Fibroblast of lung (primary cell): ENCODE results near the gene FHIT.

Source experiments
- EZH2 ChIP-seq: IDR thresholded peaks from 2 replicates; pipeline ENCODE4 v1.5.1; 2012; ENCODE audit warnings: low read length, control low read depth, mild to moderate bottlenecking; ENCODE audit errors: missing control alignments
- TF ChIP-seq, protein P1 (sequence below), 2 donors: IDR thresholded peaks in 1 of 2; conservative IDR thresholded peaks in 1 of 2; 1 replicate in 1 of 2; 2 replicates in 1 of 2; pipeline ENCODE4 v1.5.1; 2011 to 2012; ENCODE audit warnings: low read length in 2 of 2, control low read depth in 1 of 2, inconsistent platforms in 1 of 2, low read depth in 1 of 2, mild to moderate bottlenecking in 1 of 2

DNA sequence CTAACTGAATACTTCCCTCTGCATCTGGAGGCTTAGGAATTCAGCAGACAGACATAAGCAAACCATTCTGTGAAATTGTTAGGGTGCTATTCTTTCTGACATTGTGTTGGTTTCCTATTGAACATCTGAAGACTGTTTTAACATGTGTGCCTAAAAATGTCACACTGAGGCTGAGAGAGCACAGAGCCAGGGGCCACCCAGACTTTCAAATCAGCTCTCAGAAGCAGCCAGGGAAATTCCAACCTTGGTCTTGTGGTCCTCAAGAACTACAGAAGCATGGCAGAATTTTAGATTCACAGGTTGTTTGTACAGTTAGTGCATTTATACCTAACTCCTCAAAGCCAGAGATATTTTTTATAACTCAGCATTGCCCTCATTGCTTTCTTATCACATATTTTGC lies 1272.3 kb downstream of the FHIT start:
- TF ChIP-seq EZH2: no peak
- TF ChIP-seq, protein P1, sequence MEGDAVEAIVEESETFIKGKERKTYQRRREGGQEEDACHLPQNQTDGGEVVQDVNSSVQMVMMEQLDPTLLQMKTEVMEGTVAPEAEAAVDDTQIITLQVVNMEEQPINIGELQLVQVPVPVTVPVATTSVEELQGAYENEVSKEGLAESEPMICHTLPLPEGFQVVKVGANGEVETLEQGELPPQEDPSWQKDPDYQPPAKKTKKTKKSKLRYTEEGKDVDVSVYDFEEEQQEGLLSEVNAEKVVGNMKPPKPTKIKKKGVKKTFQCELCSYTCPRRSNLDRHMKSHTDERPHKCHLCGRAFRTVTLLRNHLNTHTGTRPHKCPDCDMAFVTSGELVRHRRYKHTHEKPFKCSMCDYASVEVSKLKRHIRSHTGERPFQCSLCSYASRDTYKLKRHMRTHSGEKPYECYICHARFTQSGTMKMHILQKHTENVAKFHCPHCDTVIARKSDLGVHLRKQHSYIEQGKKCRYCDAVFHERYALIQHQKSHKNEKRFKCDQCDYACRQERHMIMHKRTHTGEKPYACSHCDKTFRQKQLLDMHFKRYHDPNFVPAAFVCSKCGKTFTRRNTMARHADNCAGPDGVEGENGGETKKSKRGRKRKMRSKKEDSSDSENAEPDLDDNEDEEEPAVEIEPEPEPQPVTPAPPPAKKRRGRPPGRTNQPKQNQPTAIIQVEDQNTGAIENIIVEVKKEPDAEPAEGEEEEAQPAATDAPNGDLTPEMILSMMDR (conservative IDR thresholded peaks at IDR 0.05 in 1 of 2, IDR thresholded peaks at IDR 0.05 in 1 of 2; ENCODE audit: low read depth in 1 of 2, low read length in 2 of 2): no peak
